BE2C (cell line): ENCODE measurements around the gene IER5.

Source experiments
- DNase-seq: peaks from one replicate; pipeline ENCODE4 v3.0.0-alpha.2; 2020
- H3K27me3 ChIP-seq: fragments of 250-450 bp; sonication (Bioruptor Pico); 2 replicates; pipeline ENCODE4 v1.5.1; 2020; ENCODE audit warnings: mild to moderate bottlenecking
- H3K36me3 ChIP-seq: fragments of 250-450 bp; sonication (Bioruptor Pico); 2 replicates; pipeline ENCODE4 v1.5.1; 2020; ENCODE audit warnings: mild to moderate bottlenecking
- H3K4me1 ChIP-seq: fragments of 250-450 bp; sonication (Bioruptor Pico); 2 replicates; pipeline ENCODE4 v1.5.1; 2020
- H3K4me3 ChIP-seq: 2 replicates; pipeline ENCODE4 v1.5.1; 2011; ENCODE audit warnings: low read depth, low read length
- H3K9me3 ChIP-seq: fragments of 250-450 bp; sonication (Bioruptor Pico); 2 replicates; pipeline ENCODE4 v1.5.1; 2020
- TF ChIP-seq, protein P1 (sequence below): IDR thresholded peaks from 2 replicates; pipeline ENCODE4 v1.5.1; 2012; ENCODE audit warnings: mild to moderate bottlenecking, low read depth, low read length

Gene IER5

DNA sequence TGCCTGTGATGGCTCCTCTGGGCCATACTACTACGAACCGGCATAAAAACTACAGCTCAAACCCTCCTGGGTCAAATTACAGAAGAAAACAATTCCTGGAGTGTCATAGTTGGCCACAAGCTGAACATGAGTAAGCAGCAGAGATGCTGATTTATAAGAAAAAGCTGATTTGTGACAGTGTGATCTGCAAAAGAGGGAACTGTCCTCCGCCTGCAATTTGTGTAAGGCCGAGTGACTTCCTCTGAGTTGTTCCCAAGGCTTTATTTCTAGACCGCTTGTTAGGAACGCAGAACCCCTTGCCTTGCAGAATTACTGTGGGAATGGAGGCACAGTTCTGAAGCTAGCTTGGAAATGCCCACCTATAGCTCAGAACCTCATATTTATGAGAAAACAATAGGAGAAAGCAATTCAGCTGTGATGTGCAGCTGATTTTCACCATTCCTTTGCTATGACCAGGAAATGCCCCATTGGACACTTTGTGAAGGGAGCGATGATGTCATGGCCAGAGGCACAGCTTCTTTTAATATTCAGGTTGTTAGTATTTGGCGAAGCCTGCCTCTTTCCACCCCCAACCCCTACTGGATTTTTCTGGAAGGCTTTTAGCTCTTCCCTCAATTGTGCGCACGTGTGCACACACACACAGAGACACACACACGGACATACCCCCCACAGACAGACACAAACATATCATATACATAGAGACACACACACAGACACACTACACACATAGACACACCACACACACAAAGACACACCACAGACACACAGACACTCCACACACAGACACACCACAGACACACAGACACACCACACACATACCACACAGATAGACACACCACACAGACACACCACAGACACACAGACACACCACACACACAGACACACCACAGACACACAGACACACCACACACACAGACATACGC lies 47.6 kb downstream of the IER5 start:
- TF ChIP-seq, protein P1, sequence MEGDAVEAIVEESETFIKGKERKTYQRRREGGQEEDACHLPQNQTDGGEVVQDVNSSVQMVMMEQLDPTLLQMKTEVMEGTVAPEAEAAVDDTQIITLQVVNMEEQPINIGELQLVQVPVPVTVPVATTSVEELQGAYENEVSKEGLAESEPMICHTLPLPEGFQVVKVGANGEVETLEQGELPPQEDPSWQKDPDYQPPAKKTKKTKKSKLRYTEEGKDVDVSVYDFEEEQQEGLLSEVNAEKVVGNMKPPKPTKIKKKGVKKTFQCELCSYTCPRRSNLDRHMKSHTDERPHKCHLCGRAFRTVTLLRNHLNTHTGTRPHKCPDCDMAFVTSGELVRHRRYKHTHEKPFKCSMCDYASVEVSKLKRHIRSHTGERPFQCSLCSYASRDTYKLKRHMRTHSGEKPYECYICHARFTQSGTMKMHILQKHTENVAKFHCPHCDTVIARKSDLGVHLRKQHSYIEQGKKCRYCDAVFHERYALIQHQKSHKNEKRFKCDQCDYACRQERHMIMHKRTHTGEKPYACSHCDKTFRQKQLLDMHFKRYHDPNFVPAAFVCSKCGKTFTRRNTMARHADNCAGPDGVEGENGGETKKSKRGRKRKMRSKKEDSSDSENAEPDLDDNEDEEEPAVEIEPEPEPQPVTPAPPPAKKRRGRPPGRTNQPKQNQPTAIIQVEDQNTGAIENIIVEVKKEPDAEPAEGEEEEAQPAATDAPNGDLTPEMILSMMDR: no peak
- H3K36me3 ChIP-seq: no peaks in the 10 kb centered on the region
- no peak overlapping the region for H3K4me3 ChIP-seq
- H3K4me1 ChIP-seq: no peaks in the 10 kb centered on the region
- no peak for DNase-seq
- H3K27me3 ChIP-seq: no peaks in the 10 kb centered on the region
- no peaks in the 10 kb centered on the region for H3K9me3 ChIP-seq

DNA sequence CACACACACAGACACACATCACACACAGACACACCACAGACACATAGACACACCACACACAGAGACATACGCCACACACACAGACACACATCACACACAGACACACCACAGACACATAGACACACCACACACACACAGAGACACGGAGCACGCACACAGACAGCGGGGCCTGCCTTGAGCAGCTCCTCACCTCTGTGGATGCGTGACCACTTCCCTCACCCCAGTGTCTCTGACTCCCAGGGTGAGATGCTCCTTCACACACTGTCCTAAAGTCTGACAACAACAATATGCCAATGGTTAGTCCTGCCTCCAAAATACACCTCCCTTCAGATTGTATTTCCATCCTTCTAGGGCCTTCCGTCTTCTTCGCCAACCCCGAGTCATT lies 48.2 kb downstream of the IER5 start:
- H3K27me3 ChIP-seq: no peaks in the 10 kb centered on the region
- no peaks in the 10 kb centered on the region for H3K36me3 ChIP-seq
- no peak overlapping the region for H3K4me3 ChIP-seq
- H3K4me1 ChIP-seq: no peaks in the 10 kb centered on the region
- no peaks in the 10 kb centered on the region for H3K9me3 ChIP-seq
- TF ChIP-seq, protein P1: no peak
- no peak for DNase-seq

DNA sequence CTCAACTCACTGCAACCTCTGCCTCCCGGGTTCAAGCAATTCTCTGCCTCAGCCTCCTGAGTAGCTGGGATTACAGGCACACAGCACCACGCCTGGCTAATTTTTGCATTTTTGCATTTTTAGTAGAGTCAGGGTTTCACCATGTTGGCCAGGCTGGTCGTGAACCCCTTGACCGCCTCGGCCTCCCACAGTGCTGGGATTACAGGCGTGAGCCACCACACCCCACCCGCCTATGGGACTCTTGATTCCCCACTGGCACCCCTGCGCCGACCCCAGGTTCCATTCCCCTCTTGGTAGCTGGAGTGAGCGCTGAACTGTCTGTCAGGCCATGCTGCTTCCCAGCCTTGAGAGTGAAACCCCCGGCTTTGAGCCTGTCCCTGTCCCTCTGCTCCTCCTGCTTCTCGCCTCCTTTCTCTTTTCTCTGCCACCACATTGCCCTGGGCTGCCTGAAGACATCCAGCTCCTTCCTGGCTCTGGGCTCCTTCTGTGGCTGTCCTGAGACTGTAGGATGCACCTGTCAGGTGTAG lies 48.8 kb downstream of the IER5 start:
- H3K27me3 ChIP-seq: no peaks in the 10 kb centered on the region
- peaks cover 3% of the 10 kb centered on the region; the same call in 1 of the 2 replicates for H3K4me1 ChIP-seq
- TF ChIP-seq, protein P1: no peak
- no peak for DNase-seq
- no peak overlapping the region for H3K4me3 ChIP-seq
- no peaks in the 10 kb centered on the region for H3K9me3 ChIP-seq
- no peaks in the 10 kb centered on the region for H3K36me3 ChIP-seq

GRCh38 chr1:181139631-181140061 lies 51.1 kb downstream of the IER5 start:
- TF ChIP-seq, protein P1: no peak
- no peaks in the 10 kb centered on the region for H3K9me3 ChIP-seq
- no peak for DNase-seq
- no peaks in the 10 kb centered on the region for H3K36me3 ChIP-seq
- peaks cover 4% of the 10 kb centered on the region; the same call in 1 of the 2 replicates for H3K4me1 ChIP-seq
- H3K4me3 ChIP-seq: no peak overlapping the region
- H3K27me3 ChIP-seq: no peaks in the 10 kb centered on the region

DNA sequence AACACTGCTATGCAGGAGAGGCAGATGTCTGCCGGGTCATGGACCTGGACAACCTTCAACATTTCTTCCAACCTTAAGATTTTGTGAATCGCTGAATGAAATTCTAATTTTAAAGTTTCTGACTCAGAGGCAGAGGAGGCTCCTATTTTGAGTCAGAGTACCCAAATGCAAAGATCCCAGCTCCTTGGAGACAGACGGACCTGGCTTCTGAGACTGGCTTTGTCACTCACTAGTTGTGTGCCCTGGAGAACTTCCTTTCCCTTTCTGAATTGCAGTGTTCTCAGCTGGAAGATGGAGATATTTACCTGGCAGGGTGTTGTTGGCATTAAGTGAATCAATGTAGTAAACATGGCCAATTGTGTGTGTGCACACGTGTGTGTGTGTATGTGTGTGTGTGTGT lies 51.9 kb downstream of the IER5 start:
- Histone ChIP-seq H3K4me1 (peaks cover 4% of the 10 kb centered on the region; the same call in 1 of the 2 replicates), H3K9me3 (no peaks in the 10 kb centered on the region), H3K36me3 (no peaks in the 10 kb centered on the region), H3K4me3 (no peak overlapping the region), H3K27me3 (no peaks in the 10 kb centered on the region)
- DNase-seq: no peak
- TF ChIP-seq, protein P1: no peak

- no peaks in the 10 kb centered on the region for H3K9me3 ChIP-seq
- DNase-seq: no peak
- TF ChIP-seq, protein P1: no peak
- no peaks in the 10 kb centered on the region for H3K27me3 ChIP-seq
- no peak overlapping the region for H3K4me3 ChIP-seq
- peaks cover 4% of the 10 kb centered on the region; the same call in 1 of the 2 replicates for H3K4me1 ChIP-seq
- no peaks in the 10 kb centered on the region for H3K36me3 ChIP-seq
These were observed 52.4 kb downstream of the IER5 start for GRCh38 chr1:181140891-181141290.
